Activated T-cell treated with anti-CD3 and anti-CD28 coated beads for 1 hour (primary cell): ENCODE data around the gene CD300C.
"Not testable (repeated sequence)": the region's sequence is repeated elsewhere in the genome, so short reads cannot be mapped to it uniquely, and the experiment has no call there.

Experiments
- DNase-seq: peaks from one replicate; pipeline ENCODE4 v3.0.0-alpha.2; 2020; ENCODE audit warnings: low read depth

Gene CD300C

GRCh38 chr17:74545843-74546230 lies at the start of gene CD300C:
Gene CD300C (minus strand): TSS chr17:74546115. CDS start chr17:74545782, 333 bp downstream.
- DNase-seq: no peak

GRCh38 chr17:74595037-74595750 lies 49.3 kb upstream of the CD300C start:
- DNase-seq: no peak

GRCh38 chr17:74592087-74592990 lies 46.4 kb upstream of the CD300C start, which contains the start of gene CD300LD:
Gene CD300LD (minus strand): TSS chr17:74592283. CDS start chr17:74592202, 81 bp downstream.
- no peak for DNase-seq

- DNase-seq: no peak
Measured at GRCh38 chr17:74591503-74591902, 45.6 kb upstream of the CD300C start.

GRCh38 chr17:74585711-74586110 lies 39.8 kb upstream of the CD300C start:
- no peak for DNase-seq

GRCh38 chr17:74584292-74585060 lies 38.6 kb upstream of the CD300C start:
- DNase-seq: no peak

- no peak for DNase-seq
Measured at GRCh38 chr17:74582633-74583032, 36.7 kb upstream of the CD300C start.

GRCh38 chr17:74579900-74580299 lies 34.0 kb upstream of the CD300C start:
- no peak for DNase-seq

GRCh38 chr17:74578979-74579378 lies 33.1 kb upstream of the CD300C start:
- no peak for DNase-seq

- DNase-seq: no peak
Measured at GRCh38 chr17:74574489-74575142, 28.7 kb upstream of the CD300C start.

GRCh38 chr17:74573635-74574034 lies 27.7 kb upstream of the CD300C start:
- DNase-seq: not testable (repeated sequence)

- DNase-seq: no peak
Measured at GRCh38 chr17:74573169-74573568, 27.3 kb upstream of the CD300C start.

- no peak for DNase-seq
Measured at GRCh38 chr17:74571621-74572270, 25.8 kb upstream of the CD300C start.

- DNase-seq: no peak
Measured at GRCh38 chr17:74569020-74570003, 23.4 kb upstream of the CD300C start.

- no peak for DNase-seq
Measured at GRCh38 chr17:74568106-74568873, 22.4 kb upstream of the CD300C start.

- DNase-seq: no peak
Measured at GRCh38 chr17:74567397-74567796, 21.5 kb upstream of the CD300C start, which contains the start of gene CD300H. Gene CD300H (minus strand): TSS chr17:74567509.

GRCh38 chr17:74566132-74566753 lies 20.3 kb upstream of the CD300C start:
- peak; percentile 10 for DNase-seq

GRCh38 chr17:74565126-74565525 lies 19.2 kb upstream of the CD300C start:
- no peak for DNase-seq

- no peak for DNase-seq
Measured at GRCh38 chr17:74563358-74563757, 17.4 kb upstream of the CD300C start.
